ENCODE results near the gene MSL1. TPM values are rescaled to one million over a fixed set of nuclear protein-coding genes. Genes with fewer than 3 reads are reported as not detected.

MSL1 gene
- total and polyA plus RNA-seq, 9 of the 15 experiments (the other 6 are each of a cell fraction or from before 2014, with no cell fraction given) = 13.8 to 120 (median 61.9) TPM

- POLR2A ChIA-PET = interaction anchor here (1.5 kb wide), 1 partner anchor 9 kb away, joined by 8 read pairs; the partner anchor contains the start of gene CASC3
Measured at GRCh38 chr17:40130352-40131042, 8.7 kb downstream of the MSL1 start.

More at GRCh38 chr17:40130352-40131042, 8.7 kb downstream of the MSL1 start:
- Histone ChIP-seq H3K9me3 (replicated peaks; ENCODE audit: control insufficient read depth, insufficient read depth, low read depth, low read length) (no peaks in the 10 kb centered on the region), H3K4me3 (no peak overlapping the region), H3K79me2 (ENCODE audit: control insufficient read depth, insufficient read depth, low read length) (peaks cover 23% of the 10 kb centered on the region), H3K36me3 (ENCODE audit: control insufficient read depth, insufficient read depth, low read length) (peaks cover 98% of the 10 kb centered on the region), H2AFZ (ENCODE audit: low read depth, low read length) (no peak overlapping the region), H4K20me1 (replicated peaks; ENCODE audit: control insufficient read depth, insufficient read depth, low read length) (no peaks in the 10 kb centered on the region), H3K9me1 (ENCODE audit: control insufficient read depth, insufficient read depth, low read length) (no peaks in the 10 kb centered on the region), H3K27me3 (ENCODE audit: control insufficient read depth in 2 of 2, insufficient read depth in 2 of 2, low read length in 2 of 2) (no peaks in the 10 kb centered on the region), H3K4me1 (replicated peaks in 1 of 2; ENCODE audit: control insufficient read depth in 2 of 2, insufficient read depth in 2 of 2, low read length in 2 of 2) (no peaks in the 10 kb centered on the region), H3K9ac (ENCODE audit: insufficient read depth in 1 of 2, low read depth in 2 of 2, low read length in 2 of 2) (no peak overlapping the region), H3K4me2 (ENCODE audit: insufficient read depth, low read length) (no peak overlapping the region), H3K27ac (ENCODE audit: extremely low read depth, low read depth, low read length) (no peak overlapping the region)
- FAIRE-seq (no peak), DNase-seq (ENCODE audit: extremely low read depth in 1 of 4, low spot score in 3 of 4) (no peak), ATAC-seq (no peak)
- CTCF ChIA-PET (ENCODE audit: low intra/inter-chr PET ratio) = no interaction called here
- in situ Hi-C loops (cut with MboI) (no loop called here), intact Hi-C loops (cut with micrococcal nuclease) (no loop called here)
- 92% methylated on average over 7 of the region's 7 CpGs for WGBS (ENCODE audit: insufficient coverage, low coverage, missing lambda C conversion rate)
- TF ChIP-seq RBM39 (optimal IDR thresholded peaks at IDR 0.05; ENCODE audit: low read depth, low read length) (no peak), U2AF1 (optimal IDR thresholded peaks at IDR 0.05; ENCODE audit: low read depth, low read length) (no peak), E2F1 (CRISPR knock-in tag; IDR thresholded peaks at IDR 0.05) (no peak), CUX1 (CRISPR knock-in tag; IDR thresholded peaks at IDR 0.05) (no peak)
- no TSS peak for BruUV-seq (replicated peaks)
